ENCODE data around the gene TMPRSS11B. TPM values are rescaled to one million over a fixed set of nuclear protein-coding genes. Genes with fewer than 3 reads are reported as not detected.
A peak's percentile ranks its signal among the peaks of the same experiment; 100 is the strongest.
"Not testable (repeated sequence)": the region's sequence is repeated elsewhere in the genome, so short reads cannot be mapped to it uniquely, and the experiment has no call there.

TMPRSS11B gene
- total RNA-seq, 1 donor from 2014 or later = not detected

DNA sequence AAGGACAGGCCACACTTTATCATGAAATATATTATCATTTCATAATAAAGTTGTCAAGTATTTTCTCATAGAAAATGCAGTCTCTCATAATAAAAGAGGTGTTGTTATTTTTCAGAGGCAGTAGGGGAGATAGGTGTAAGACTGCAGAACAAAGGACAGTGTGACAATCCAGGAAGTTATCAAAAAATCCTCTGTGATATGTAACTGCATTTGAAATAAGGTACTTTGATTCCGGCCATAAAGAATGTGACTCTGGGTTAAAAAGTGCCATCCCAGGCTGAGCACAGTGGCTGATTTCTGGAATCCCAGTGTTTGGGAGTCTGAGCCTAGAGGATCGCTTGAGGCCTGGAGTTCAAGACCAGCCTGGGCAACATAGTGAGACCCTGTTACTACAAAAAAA is 37.6 kb upstream of the TMPRSS11B start:
- Mint-ChIP-seq H3K27ac (ENCODE audit: unreplicated experiment) (no peak overlapping the region), H3K4me1 (no peaks in the 10 kb centered on the region), H3K36me3 (ENCODE audit: low read depth) (no peaks in the 10 kb centered on the region), H3K27me3 (ENCODE audit: low read depth) (no peaks in the 10 kb centered on the region), H3K4me3 (no peak overlapping the region), H3K9me3 (no peaks in the 10 kb centered on the region)
- TF ChIP-seq, protein P1, sequence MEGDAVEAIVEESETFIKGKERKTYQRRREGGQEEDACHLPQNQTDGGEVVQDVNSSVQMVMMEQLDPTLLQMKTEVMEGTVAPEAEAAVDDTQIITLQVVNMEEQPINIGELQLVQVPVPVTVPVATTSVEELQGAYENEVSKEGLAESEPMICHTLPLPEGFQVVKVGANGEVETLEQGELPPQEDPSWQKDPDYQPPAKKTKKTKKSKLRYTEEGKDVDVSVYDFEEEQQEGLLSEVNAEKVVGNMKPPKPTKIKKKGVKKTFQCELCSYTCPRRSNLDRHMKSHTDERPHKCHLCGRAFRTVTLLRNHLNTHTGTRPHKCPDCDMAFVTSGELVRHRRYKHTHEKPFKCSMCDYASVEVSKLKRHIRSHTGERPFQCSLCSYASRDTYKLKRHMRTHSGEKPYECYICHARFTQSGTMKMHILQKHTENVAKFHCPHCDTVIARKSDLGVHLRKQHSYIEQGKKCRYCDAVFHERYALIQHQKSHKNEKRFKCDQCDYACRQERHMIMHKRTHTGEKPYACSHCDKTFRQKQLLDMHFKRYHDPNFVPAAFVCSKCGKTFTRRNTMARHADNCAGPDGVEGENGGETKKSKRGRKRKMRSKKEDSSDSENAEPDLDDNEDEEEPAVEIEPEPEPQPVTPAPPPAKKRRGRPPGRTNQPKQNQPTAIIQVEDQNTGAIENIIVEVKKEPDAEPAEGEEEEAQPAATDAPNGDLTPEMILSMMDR (conservative IDR thresholded peaks at IDR 0.05) = no peak
- no peak for DNase-seq (ENCODE audit: low read depth, low spot score)

GRCh38 chr4:68281796-68282740 is 36.6 kb upstream of the TMPRSS11B start:
- H3K36me3 Mint-ChIP-seq (ENCODE audit: low read depth); DNase-seq (ENCODE audit: low read depth, low spot score); H3K4me1 Mint-ChIP-seq; H3K9me3 Mint-ChIP-seq; H3K27me3 Mint-ChIP-seq (ENCODE audit: low read depth); H3K27ac Mint-ChIP-seq (ENCODE audit: unreplicated experiment); H3K4me3 Mint-ChIP-seq: not testable (repeated sequence)

DNA sequence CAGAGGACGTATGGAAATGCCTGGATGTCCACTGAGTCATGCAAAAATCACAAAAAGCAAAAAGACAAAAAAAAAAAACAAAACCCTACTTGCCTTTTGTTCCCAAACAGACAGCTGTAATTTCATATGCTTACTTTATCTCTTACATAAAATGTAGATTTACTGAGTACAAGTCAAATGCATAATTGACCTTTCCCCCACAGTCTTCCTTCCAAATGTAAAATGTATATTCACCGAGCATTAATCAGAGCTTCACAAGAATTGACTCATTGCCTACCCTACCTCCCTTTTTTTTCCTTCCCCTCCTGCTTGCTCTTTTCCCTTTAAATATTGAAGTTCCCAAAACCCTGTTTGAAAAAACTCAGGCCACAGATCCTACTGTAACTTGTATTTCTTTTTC is 32.5 kb upstream of the TMPRSS11B start:
- Mint-ChIP-seq H3K27ac (ENCODE audit: unreplicated experiment) (no peak overlapping the region), H3K9me3 (no peaks in the 10 kb centered on the region), H3K4me3 (no peak overlapping the region), H3K36me3 (ENCODE audit: low read depth) (no peaks in the 10 kb centered on the region), H3K4me1 (no peaks in the 10 kb centered on the region), H3K27me3 (ENCODE audit: low read depth) (no peaks in the 10 kb centered on the region)
- TF ChIP-seq, protein P1 (conservative IDR thresholded peaks at IDR 0.05) = no peak
- DNase-seq (ENCODE audit: low read depth, low spot score) = no peak

DNA sequence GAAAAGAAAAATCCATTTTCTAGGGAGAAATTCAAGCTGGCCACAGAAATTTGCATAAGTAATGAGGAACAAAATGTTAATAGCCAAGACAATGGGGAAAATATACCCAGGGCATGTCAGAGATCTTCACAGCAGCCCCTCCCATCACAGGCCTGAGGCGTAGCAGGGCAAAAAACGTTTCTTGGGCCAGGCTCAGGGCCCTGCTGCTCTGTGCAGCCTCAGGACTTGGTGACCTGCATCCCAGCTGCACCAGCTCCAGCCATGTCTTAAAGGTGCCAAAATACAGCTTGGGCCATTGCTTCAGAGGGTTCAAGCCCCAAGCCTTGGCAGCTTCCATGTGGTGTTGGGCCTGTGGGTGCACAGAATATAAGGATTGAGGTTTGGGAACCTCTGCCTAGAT is 32.1 kb upstream of the TMPRSS11B start:
- no peak for DNase-seq (ENCODE audit: low read depth, low spot score)
- Mint-ChIP-seq H3K4me1 (peaks cover 3% of the 10 kb centered on the region), H3K4me3 (no peak overlapping the region), H3K9me3 (no peaks in the 10 kb centered on the region), H3K36me3 (ENCODE audit: low read depth) (no peaks in the 10 kb centered on the region), H3K27me3 (ENCODE audit: low read depth) (no peaks in the 10 kb centered on the region), H3K27ac (ENCODE audit: unreplicated experiment) (no peak overlapping the region)
- TF ChIP-seq, protein P1 (conservative IDR thresholded peaks at IDR 0.05) = no peak

GRCh38 chr4:68272860-68273259 is 27.4 kb upstream of the TMPRSS11B start:
- TF ChIP-seq, protein P1 (conservative IDR thresholded peaks at IDR 0.05) = no peak
- Mint-ChIP-seq H3K36me3 (ENCODE audit: low read depth) (no peaks in the 10 kb centered on the region), H3K27me3 (ENCODE audit: low read depth) (no peaks in the 10 kb centered on the region), H3K27ac (ENCODE audit: unreplicated experiment) (no peak overlapping the region), H3K4me3 (peak overlapping the region; percentile 15), H3K4me1 (peaks cover 13% of the 10 kb centered on the region), H3K9me3 (no peaks in the 10 kb centered on the region)
- DNase-seq (ENCODE audit: low read depth, low spot score) = no peak

DNA sequence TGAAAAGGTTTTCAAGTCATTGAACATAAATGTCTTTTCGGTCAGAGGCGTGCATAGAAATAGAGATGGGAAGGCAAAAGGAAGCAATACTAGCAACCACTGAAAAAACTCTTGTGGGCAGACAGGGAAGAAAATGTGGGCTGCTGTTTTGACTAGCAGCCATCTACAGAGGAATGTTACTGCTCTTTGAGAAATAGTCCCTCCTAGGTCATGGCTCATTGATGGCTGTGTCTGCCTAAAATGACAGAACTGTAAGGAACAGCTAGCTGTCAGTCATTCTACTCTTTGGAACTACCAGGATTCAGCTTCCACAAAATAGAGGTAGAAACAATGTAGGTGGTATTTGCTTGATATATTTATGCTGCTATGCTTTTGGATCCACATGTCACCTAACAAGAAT is 26.9 kb upstream of the TMPRSS11B start:
- H3K27me3 Mint-ChIP-seq (ENCODE audit: low read depth) = no peaks in the 10 kb centered on the region
- H3K36me3 Mint-ChIP-seq (ENCODE audit: low read depth) = no peaks in the 10 kb centered on the region
- H3K27ac Mint-ChIP-seq (ENCODE audit: unreplicated experiment) = no peak overlapping the region
- no peaks in the 10 kb centered on the region for H3K9me3 Mint-ChIP-seq
- DNase-seq (ENCODE audit: low read depth, low spot score) = no peak
- TF ChIP-seq, protein P1 (conservative IDR thresholded peaks at IDR 0.05) = no peak
- peak overlapping the region; percentile 87 for H3K4me3 Mint-ChIP-seq
- peaks cover 13% of the 10 kb centered on the region for H3K4me1 Mint-ChIP-seq
